ELF-1 (cell line): ENCODE measurements around the gene UBA7.

Experiments
- DNase-seq: peaks from one replicate; pipeline ENCODE4 v3.0.0-alpha.2; 2016; ENCODE audit warnings: low read depth, low spot score

UBA7 gene

GRCh38 chr3:49805897-49806701 is 7.7 kb downstream of the UBA7 start:
- peak; percentile 27 for DNase-seq

- DNase-seq = no peak
Measured at GRCh38 chr3:49805367-49805782, 8.4 kb downstream of the UBA7 start.

DNA sequence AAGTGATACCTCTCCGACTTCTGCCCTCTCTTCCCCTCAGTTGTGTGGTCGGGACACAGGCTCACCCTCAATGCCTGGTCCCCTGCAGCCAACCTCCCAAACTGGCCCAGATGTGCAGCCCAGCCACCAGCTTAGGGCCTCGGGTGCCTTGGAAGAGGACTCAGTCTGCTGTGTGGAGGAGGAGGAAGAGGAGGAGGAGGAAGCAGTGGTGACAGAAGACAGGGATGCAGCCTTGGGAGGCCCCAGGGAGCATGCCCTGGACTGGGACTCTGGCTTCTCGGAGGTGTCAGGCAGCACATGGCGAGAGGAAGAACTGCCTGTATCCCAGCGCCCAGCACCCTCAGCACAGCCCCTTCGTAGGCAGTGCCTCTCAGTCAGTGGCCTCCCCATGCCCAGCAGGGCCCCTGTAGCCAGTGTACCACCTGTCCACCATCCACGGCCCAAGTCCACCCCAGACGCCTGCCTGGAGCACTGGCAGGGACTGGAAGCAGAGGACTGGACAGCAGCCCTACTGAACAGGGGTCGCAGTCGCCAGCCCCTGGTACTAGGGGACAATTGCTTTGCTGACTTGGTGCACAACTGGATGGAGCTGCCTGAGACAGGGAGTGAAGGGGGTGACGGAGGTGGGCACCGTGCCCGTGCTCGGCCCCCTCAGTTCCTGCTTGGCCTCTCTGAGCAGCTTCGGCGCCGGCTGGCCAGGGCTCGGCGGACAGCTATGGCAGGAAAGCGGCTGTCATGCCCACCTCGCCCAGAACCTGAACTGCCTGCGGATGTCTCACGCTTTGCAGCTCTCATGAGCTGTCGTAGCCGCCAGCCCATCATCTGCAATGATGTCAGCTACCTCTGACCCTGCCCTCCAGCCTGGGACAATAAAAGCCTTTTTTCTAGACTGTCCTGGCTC is 9.4 kb downstream of the UBA7 start:
- DNase-seq = no peak

DNA sequence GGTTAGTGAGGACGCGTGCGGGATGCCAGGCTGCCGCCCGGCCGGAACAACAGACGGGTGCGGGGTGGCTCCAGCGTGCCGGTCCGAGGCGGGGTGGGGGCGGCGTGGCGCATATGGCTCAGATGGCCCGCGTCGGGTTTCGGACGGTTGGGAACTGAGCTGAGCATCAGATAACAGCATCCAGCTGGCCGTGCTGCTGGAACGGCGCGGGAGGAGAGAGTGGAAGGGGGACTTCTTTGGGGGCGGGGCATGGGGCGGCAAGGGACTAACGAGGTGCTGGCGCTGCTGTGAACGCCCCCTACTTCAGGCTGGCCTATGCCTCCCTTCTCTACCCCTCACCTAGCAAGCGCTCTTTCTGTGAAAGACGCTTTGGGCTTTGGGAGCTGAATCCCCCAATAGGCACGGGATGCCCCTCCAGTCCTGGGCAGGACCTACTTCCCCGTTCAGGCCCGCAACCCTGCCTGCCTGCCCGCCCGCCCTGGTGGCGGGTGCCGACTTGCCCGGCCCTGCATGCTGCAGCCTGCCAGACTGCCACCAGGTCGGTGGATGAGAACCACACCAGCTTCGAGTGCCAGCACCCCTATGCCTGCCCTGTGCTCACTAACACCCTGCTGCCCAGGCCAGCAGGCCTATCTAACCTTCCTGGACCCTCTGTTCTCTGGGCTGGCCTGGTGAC is 10.2 kb downstream of the UBA7 start:
- no peak for DNase-seq

DNA sequence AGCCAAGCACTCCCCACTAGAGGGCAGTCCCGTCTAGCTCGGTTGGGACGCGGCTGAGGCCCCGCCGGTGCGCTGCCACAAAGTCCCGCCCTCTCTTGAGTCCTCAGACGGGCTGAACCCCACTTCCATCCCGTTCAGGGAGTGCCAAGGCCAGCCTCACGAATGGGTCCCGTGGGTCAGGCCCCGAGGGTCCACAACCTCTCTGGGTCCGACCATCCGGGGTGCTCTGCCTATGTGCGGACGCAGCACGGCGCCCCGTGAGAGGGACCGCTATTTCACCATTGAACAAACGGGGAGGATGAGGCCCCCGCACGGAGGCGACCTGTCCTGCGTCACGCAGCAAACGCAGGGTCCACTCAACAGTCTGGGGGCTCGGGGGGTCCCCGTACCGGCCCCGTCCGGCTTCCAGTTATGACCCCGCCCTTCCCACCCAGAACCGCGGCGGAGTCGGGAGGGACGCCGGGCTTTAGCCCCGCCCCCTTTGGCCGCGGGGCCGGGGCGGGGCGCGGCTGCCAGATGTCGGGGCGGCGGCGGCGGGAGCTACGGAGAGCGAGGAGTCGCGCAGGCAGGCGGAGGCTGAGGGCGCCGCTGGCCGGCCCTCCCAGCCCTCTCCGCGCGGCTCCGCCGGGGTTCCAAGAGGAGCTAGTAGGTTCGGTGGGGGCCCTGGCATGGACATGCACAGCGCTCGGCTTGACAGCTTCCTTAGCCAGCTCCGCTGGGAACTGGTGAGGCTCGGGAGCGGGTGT is 10.9 kb downstream of the UBA7 start, which contains the start of gene INKA1:
Gene INKA1 (plus strand): TSS at position 543 of the 746 bp plus-strand sequence. CDS start 132 bp downstream, at position 675.
- DNase-seq = peak; percentile 91

DNA sequence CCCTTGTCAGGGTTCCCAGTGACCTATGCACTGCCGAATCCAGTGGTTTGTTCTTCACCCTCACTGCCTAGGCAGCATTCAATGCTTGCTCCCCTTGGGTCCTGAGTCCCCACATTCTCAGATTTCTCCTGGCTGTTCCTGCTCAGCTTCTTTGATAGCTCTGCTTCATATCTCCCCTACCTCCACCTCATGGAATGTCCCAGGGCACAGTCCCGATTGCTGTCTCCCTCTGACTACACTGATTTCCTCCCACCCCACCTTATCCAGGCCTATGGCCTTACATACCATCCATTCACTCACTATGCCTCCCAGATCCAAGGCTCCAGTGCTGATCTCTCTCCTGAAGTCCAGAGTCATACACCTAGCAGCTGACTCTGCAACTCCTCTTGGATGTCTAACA is 12.6 kb downstream of the UBA7 start:
- DNase-seq = no peak

- DNase-seq = no peak
Measured at GRCh38 chr3:49799761-49800160, 14.0 kb downstream of the UBA7 start, which contains the start of gene CDHR4. Gene CDHR4, minus strand, starts transcription at chr3:49799873. Its CDS starts 61 bp downstream, at chr3:49799812.

GRCh38 chr3:49799105-49799504 is 14.6 kb downstream of the UBA7 start:
- DNase-seq = no peak

DNA sequence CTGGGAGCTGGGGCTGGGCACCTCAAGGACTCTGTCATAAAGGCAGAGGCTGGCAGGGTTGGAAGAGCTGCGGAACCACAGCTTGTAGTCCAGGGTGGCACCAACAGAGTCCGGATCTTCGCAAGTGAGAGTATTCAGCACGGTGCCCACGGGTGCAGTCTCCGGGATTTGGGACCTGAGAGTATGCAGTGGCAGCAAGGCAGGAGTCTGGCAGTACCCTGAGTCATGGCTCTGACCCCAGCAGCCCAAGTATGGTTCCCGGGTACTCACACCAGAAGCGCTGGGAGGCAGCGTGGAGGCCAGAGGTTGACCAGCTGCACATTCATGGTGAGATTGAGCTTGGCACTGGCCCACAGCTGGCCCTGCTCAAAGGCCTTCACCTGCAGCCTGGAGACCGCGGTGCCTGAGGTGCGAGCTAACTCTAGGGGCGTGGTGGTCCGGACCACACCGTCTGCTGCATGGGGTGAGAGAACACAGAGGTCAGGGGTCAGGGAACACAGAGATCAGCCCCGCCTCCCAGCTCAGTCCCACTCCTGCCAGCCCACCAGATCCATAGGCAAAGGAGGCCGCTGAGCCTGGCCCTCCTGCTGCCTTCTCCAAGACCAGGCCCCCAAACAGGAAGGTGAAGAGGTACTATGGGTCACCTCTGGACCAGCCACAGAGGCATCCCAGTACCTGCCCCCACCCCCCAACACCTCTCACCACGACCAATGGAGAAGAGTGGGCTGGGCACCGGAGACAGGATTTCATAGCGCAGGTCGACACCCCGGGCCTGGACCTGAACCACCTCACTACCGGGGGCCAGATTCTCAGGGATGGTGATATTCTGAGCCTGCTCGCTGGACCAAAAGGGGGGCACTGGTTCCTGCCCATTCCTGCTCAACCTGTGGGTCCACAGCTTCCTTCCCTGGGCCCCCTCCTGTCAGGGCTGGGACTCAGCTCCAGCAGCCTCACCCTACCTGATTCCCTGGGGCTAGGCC is 18.5 kb downstream of the UBA7 start:
- no peak for DNase-seq

- DNase-seq = no peak
Measured at GRCh38 chr3:49794431-49794830, 19.3 kb downstream of the UBA7 start.

DNA sequence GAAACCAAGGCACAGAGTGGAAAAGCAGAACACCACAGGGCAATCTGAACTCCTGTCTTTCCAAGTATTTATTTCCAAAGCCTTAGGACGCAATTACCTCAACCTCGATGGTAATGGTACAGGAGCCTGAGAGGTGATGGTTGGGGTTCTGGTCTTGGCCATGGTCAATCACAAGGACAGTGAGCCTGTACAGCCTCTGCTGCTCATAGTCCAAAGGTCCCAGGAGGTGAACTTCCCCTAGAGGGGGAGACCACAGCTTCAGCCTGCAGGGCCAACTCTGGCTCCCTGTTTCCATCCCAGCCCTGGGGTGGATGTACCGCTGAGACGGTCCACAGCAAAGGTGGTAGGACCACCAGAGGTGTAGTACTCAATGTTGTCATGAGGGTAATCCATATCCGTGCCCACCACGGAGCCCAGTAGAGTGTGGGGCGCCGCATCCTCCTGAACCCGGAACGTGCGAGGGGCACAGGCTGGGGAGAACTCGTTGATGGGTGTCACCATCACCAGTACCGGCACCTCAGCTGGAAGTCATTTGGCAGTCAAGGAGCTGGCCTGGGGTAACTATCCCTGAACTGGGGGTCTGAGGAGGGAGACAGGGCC is 20.2 kb downstream of the UBA7 start:
- DNase-seq = no peak

DNA sequence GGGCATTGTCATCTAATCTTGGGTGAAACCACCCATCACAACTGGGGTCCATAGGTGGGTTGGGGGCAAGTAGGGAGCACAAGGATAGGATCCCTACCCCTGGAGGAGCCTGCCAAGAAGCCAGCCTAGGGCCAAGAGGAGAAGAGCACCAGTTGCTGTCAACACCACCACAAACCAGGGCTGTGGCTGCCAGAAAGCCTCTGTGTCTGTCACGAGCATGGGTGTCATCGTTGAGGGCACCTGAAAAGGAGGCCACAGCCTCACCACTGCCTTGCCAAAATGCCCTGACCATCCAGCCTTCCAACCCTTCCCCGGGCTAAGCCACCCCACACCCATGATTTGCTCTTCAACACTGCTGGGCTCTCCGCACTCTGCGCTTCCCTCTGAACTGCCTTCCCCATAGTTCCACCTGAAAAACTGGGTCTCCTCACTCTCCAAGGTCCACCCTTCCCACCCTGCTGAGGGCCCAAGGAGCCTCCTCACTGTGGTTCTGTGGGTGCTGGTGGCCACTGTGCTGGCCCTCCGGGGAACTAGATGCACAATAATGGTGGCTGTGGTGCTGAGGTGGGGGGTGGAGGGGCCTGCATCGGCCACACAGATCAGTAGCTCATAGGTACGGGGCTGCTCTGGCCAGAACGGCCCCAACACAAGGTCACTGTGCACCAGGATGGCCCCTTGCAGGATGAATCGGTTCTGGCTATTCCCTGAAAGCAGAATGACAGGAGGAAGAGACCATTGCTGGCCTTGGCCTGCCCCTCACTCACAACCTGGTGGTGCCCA is 21.2 kb downstream of the UBA7 start:
- DNase-seq = no peak

GRCh38 chr3:49791571-49791970 is 22.2 kb downstream of the UBA7 start:
- no peak for DNase-seq

DNA sequence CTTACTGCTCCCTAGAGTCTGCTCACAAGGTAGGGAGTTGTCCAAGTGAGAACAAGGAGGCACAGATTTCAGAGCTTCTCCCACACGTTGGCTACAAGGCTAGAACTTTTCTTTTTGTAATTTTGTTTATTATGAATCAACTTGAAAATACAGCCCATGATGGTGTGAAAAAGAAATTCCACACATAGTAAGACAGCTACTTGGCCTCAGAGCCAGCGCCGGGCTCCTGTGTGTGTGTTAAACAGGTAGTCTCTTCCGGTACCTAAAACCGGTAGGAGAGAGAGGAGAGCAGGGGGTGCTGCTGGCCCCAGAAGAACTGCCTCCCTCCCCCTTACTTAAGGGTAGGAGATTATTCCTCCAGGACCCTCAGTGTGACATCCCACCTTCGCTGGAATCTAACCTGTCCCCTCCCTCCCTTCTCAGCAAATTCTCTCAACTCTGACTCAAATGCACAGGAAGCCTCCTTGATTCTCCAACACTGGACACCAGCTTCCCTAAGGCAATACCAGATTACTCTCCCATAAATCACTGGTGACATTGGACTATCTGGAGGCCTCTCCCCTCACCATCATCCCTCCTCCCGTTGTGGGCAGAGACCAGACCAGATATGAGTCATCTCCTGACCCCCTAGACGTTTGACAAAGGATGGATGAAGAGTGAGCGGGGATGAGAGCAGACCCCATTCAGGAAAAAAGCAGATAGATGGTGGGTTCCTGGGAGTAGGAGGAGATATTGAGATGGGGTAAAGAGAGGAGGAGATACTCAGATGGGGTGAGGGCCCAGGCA is 22.9 kb downstream of the UBA7 start:
- DNase-seq = peak; percentile 58

- DNase-seq = no peak
Measured at GRCh38 chr3:49788056-49788455, 25.7 kb downstream of the UBA7 start.

- DNase-seq = no peak
Measured at GRCh38 chr3:49787536-49787935, 26.2 kb downstream of the UBA7 start.

- DNase-seq = no peak
Measured at GRCh38 chr3:49787182-49787464, 26.6 kb downstream of the UBA7 start.
